IMR-90 (cell line): ENCODE data around the gene DMD. TPM values are rescaled to one million over a fixed set of nuclear protein-coding genes. Genes with fewer than 3 reads are reported as not detected.

Experiments used
- ATAC-seq: fragments of 200-7000 bp; cut with Tn5 transposase; 2 replicates; pipeline ENCODE4 v1.9.1; 2020; ENCODE audit warnings: low read depth, mild to moderate bottlenecking, moderate library complexity
- BruUV-seq: library from RNA; stranded (reverse); fragments of 400-500 nt; replicated peaks from 2 replicates; lab custom pipeline; 2021; lab: Mats Ljungman, UMichigan
- CTCF ChIA-PET: fragments of 300-600 bp; formaldehyde crosslinking; extraction: SDS; loops from one replicate; lab custom pipeline; 2021; ENCODE audit warnings: antibody characterized with exemption; lab: Yijun Ruan, JAX
- POLR2A ChIA-PET: fragments of 300-600 bp; sonication (Branson Sonifier 250); formaldehyde crosslinking; loops from one replicate; lab custom pipeline; 2022; ENCODE audit warnings: antibody characterized with exemption; ENCODE audit not compliant: unreplicated experiment; lab: Charles Lee
- DNase-seq: peaks from one replicate; pipeline ENCODE4 v3.0.0; 2013
- H2AFZ ChIP-seq: replicated peaks from 2 replicates; pipeline ENCODE3; 2013; ENCODE audit warnings: low read length, mild to moderate bottlenecking; ENCODE audit not compliant: poor library complexity
- H2AK5ac ChIP-seq: 2 replicates; pipeline ENCODE4 v1.6.1; 2013; ENCODE audit warnings: low read depth, low read length, inconsistent platforms
- H2AK9ac ChIP-seq: replicated peaks from 2 replicates; pipeline ENCODE3; 2013; ENCODE audit warnings: mild to moderate bottlenecking, low read depth, low read length, moderate library complexity; ENCODE audit not compliant: poor library complexity
- H2BK120ac ChIP-seq: 2 replicates; pipeline ENCODE4 v1.6.1; 2013; ENCODE audit warnings: low read depth, low read length, inconsistent platforms
- H2BK15ac ChIP-seq: 3 replicates; pipeline ENCODE4 v1.6.1; 2013; ENCODE audit warnings: low read depth, low read length, inconsistent platforms
- H2BK20ac ChIP-seq: 2 replicates; pipeline ENCODE4 v1.6.1; 2013; ENCODE audit warnings: low read depth, mild to moderate bottlenecking, inconsistent platforms, low read length, moderate library complexity
- H2BK5ac ChIP-seq: 2 replicates; pipeline ENCODE4 v1.6.1; 2013; ENCODE audit warnings: mild to moderate bottlenecking, low read depth, low read length, inconsistent platforms; ENCODE audit not compliant: poor library complexity, severe bottlenecking
- H3K14ac ChIP-seq: replicated peaks from 2 replicates; pipeline ENCODE4 v1.6.1; 2013; ENCODE audit warnings: low read depth, low read length, inconsistent platforms
- H3K18ac ChIP-seq: 2 replicates; pipeline ENCODE4 v1.6.1; 2013; ENCODE audit warnings: low read depth, low read length, control low read depth
- H3K23ac ChIP-seq: 2 replicates; pipeline ENCODE4 v1.6.1; 2013; ENCODE audit warnings: low read depth, low read length, inconsistent platforms
- H3K27ac ChIP-seq: 2 replicates; pipeline ENCODE4 v1.5.1; 2013; ENCODE audit warnings: mild to moderate bottlenecking, control low read depth, low read length; ENCODE audit not compliant: insufficient read depth
- H3K27me3 ChIP-seq: 2 replicates; pipeline ENCODE4 v1.6.1; 2013; ENCODE audit warnings: low read length; ENCODE audit not compliant: control insufficient read depth, insufficient read depth
- H3K36me3 ChIP-seq: 2 replicates; pipeline ENCODE4 v1.6.1; 2013; ENCODE audit warnings: low read length, mixed read lengths; ENCODE audit not compliant: control insufficient read depth, insufficient read depth
- H3K4ac ChIP-seq: 2 replicates; pipeline ENCODE4 v1.6.1; 2013; ENCODE audit warnings: low read depth, low read length, inconsistent platforms
- H3K4me1 ChIP-seq: 2 replicates; pipeline ENCODE4 v1.6.1; 2013; ENCODE audit warnings: low read length, mixed read lengths; ENCODE audit not compliant: control insufficient read depth, insufficient read depth
- H3K4me2 ChIP-seq: 2 replicates; pipeline ENCODE4 v1.6.1; 2013; ENCODE audit warnings: low read depth, mild to moderate bottlenecking, control low read depth, low read length, moderate library complexity
- H3K4me3 ChIP-seq: 2 replicates; pipeline ENCODE4 v1.5.1; 2013; ENCODE audit warnings: low read depth, mild to moderate bottlenecking, control low read depth, low read length, moderate library complexity; ENCODE audit not compliant: insufficient read depth
- H3K56ac ChIP-seq: 2 replicates; pipeline ENCODE4 v1.6.1; 2013; ENCODE audit warnings: low read length, inconsistent platforms; ENCODE audit not compliant: insufficient read depth; ENCODE audit errors: extremely low read depth
- H3K79me1 ChIP-seq, 2 experiments: 2 replicates each; pipeline ENCODE4 v1.6.1; 2013; ENCODE audit warnings: low read length in 2 of 2, inconsistent platforms in 1 of 2, low read depth in 1 of 2
- H3K9ac ChIP-seq: 2 replicates; pipeline ENCODE4 v1.6.1; 2013; ENCODE audit warnings: low read depth, low read length, control low read depth
- H3K9me1 ChIP-seq: 2 replicates; pipeline ENCODE4 v1.6.1; 2013; ENCODE audit warnings: low read length, inconsistent platforms; ENCODE audit not compliant: insufficient read depth
- H3K9me3 ChIP-seq: 2 replicates; pipeline ENCODE4 v1.6.1; 2013; ENCODE audit warnings: low read length; ENCODE audit not compliant: control insufficient read depth, insufficient read depth
- H4K20me1 ChIP-seq: 2 replicates; pipeline ENCODE4 v1.6.1; 2013; ENCODE audit warnings: low read length, inconsistent platforms; ENCODE audit not compliant: insufficient read depth
- H4K5ac ChIP-seq: 2 replicates; pipeline ENCODE4 v1.6.1; 2013; ENCODE audit warnings: mild to moderate bottlenecking, low read depth, low read length, control low read depth
- H4K8ac ChIP-seq, 2 experiments: 2 replicates each; pipeline ENCODE4 v1.6.1; 2013; ENCODE audit warnings: low read depth in 2 of 2, low read length in 2 of 2, control low read depth in 1 of 2, inconsistent platforms in 1 of 2
- H4K91ac ChIP-seq: 2 replicates; pipeline ENCODE4 v1.6.1; 2013; ENCODE audit warnings: low read depth, low read length, inconsistent platforms; ENCODE audit not compliant: insufficient read depth
- ELK1 ChIP-seq: fragments of 150-350 bp; IDR thresholded peaks from 2 replicates; pipeline ENCODE4 v1.6.1; 2016; ENCODE audit warnings: low read depth, mild to moderate bottlenecking, low read length, moderate library complexity, borderline replicate concordance
- MAFK ChIP-seq: IDR thresholded peaks from 2 replicates; pipeline ENCODE4 v1.6.1; 2012; ENCODE audit warnings: low read depth, low read length, improper control_type of control experiment
- RCOR1 ChIP-seq: IDR thresholded peaks from 2 replicates; pipeline ENCODE4 v1.6.1; 2012; ENCODE audit warnings: mild to moderate bottlenecking, low read length, improper control_type of control experiment; ENCODE audit not compliant: insufficient replicate concordance
- SMC3 ChIP-seq: fragments of 150-350 bp; IDR thresholded peaks from 2 replicates; pipeline ENCODE4 v1.6.1; 2016; ENCODE audit warnings: low read depth, mild to moderate bottlenecking, antibody characterized with exemption, low read length, moderate library complexity
- USF2 ChIP-seq: fragments of 150-350 bp; IDR thresholded peaks from 2 replicates; pipeline ENCODE4 v1.6.1; 2017; ENCODE audit warnings: mild to moderate bottlenecking, antibody characterized with exemption, low read length, low read depth
- WGBS, 2 experiments: methylation state at CpG; one replicate each; pipeline versions ENCODE4 v1.1.5 to v1.1.7; 2013; ENCODE audit warnings: missing lambda C conversion rate in 2 of 2; ENCODE audit not compliant: insufficient read length in 1 of 2; ENCODE audit errors: extremely low coverage in 2 of 2; 5-methylcytosine and 5-hydroxymethylcytosine counted together
- dilution Hi-C: fragments of 300-500 bp; cut with HindIII; formaldehyde crosslinking; loops from one replicate; pipeline ENCODE4 v1.14.3; 2018; ENCODE audit warnings: low sequenced_read_pairs; ENCODE audit not compliant: unreplicated experiment
- in situ Hi-C: fragments of 300-500 bp; cut with MboI; formaldehyde crosslinking; loops from 3 replicates; pipeline ENCODE4 v1.14.3; 2019; ENCODE audit warnings: low sequenced_read_pairs, inconsistent platforms, mixed read lengths
- intact Hi-C: fragments of 100-400 bp; cut with micrococcal nuclease; formaldehyde crosslinking; loops from 2 replicates; pipeline ENCODE4 v1.10.0; 2022
- polyA plus RNA-seq, 3 experiments: library from polyadenylated mRNA; depleted of rRNA; stranded (reverse); fragments of >200 nt; gene quantifications; 2 replicates each; pipeline ENCODE4 v1.2.3, GENCODE V29; 2012; ENCODE audit warnings: low replicate concordance in 1 of 3
- total RNA-seq: library from RNA; depleted of rRNA; stranded (reverse); fragments of >200 nt; gene quantifications from 2 replicates; pipeline ENCODE4 v1.2.3, GENCODE V29; 2012

DMD gene
- total and polyA plus RNA-seq, 2 of the 4 experiments (the other 2 are of a cell fraction) = 6.6 to 11.8 TPM

GRCh38 chrX:32520789-32521188 lies 690.6 kb downstream of the DMD start:
- Histone ChIP-seq H3K4me2 (no peak overlapping the region), H3K4ac (no peak overlapping the region), H3K9me1 (no peaks in the 10 kb centered on the region), H3K9me3 (no peaks in the 10 kb centered on the region), H2AK5ac (no peak overlapping the region), H4K20me1 (no peaks in the 10 kb centered on the region), H4K91ac (no peak overlapping the region), H3K18ac (no peak overlapping the region), H3K36me3 (no peaks in the 10 kb centered on the region), H2AK9ac (no peak overlapping the region), H3K23ac (no peak overlapping the region), H3K79me1 (no peaks in the 10 kb centered on the region), H3K56ac (no peak overlapping the region), H2BK20ac (no peak overlapping the region), H3K4me3 (no peak overlapping the region), H2BK15ac (no peak overlapping the region), H2BK5ac (no peak overlapping the region), H2AFZ (no peak overlapping the region), H4K5ac (no peak overlapping the region), H3K4me1 (no peaks in the 10 kb centered on the region), H2BK120ac (no peak overlapping the region), H4K8ac (no peak overlapping the region), H3K9ac (no peak overlapping the region), H3K27ac (no peak overlapping the region), H3K14ac (no peak overlapping the region), H3K27me3 (no peaks in the 10 kb centered on the region)
- POLR2A ChIA-PET = no interaction called here
- TF ChIP-seq ELK1 (no peak), SMC3 (no peak), USF2 (no peak), MAFK (no peak), RCOR1 (no peak)
- dilution Hi-C loops (no loop called here), intact Hi-C loops (no loop called here), in situ Hi-C loops (no loop called here)
- DNase-seq (no peak), ATAC-seq (no peak)
- CTCF ChIA-PET = no interaction called here
- BruUV-seq = no TSS peak
- no CpG with 5 or more reads among the region's 2 CpGs for WGBS, 2 experiments
